OCI-LY1 (cell line): Measurements from ENCODE around the gene MYB.

Source experiments
- CTCF ChIP-seq: fragments of 200-600 bp; sonication (generic), shearing (Covaris generic); IDR thresholded peaks from 2 replicates; pipeline ENCODE4 v1.5.1; 2017; ENCODE audit warnings: mild to moderate bottlenecking, antibody characterized with exemption, low read length, moderate library complexity, mixed read lengths
- EZH2 ChIP-seq: fragments of 200-600 bp; sonication (generic), shearing (Covaris generic); IDR thresholded peaks from 2 replicates; pipeline ENCODE4 v1.8.0; 2017; ENCODE audit warnings: borderline replicate concordance, mixed run types, mild to moderate bottlenecking, antibody characterized with exemption, low read length, moderate library complexity, mixed read lengths

- TF ChIP-seq CTCF (no peak), EZH2 (no peak)
These were observed 73.4 kb downstream of the MYB start for GRCh38 chr6:135254471-135254870.
